Upper lobe of right lung (tissue), 1 donor: Measurements from ENCODE around the gene SAPCD2. TPM values are rescaled to one million over a fixed set of nuclear protein-coding genes. Genes with fewer than 3 reads are reported as not detected.

Source experiments
- ATAC-seq: fragments of 200-7000 bp; cut with Tn5 transposase; one replicate; pipeline ENCODE4 v1.9.1; 2020; ENCODE audit warnings: mild to moderate bottlenecking, moderate library complexity
- DNase-seq: peaks from one replicate; pipeline ENCODE4 v3.0.0-alpha.2; 2020
- H3K27ac ChIP-seq: fragments of 200-600 bp; one replicate; pipeline ENCODE4 v1.8.0; 2022
- H3K27me3 ChIP-seq: fragments of 200-600 bp; one replicate; pipeline ENCODE4 v1.8.0; 2022; ENCODE audit warnings: mild to moderate bottlenecking
- H3K36me3 ChIP-seq: fragments of 200-600 bp; one replicate; pipeline ENCODE4 v1.8.0; 2022
- H3K4me1 ChIP-seq: fragments of 200-600 bp; one replicate; pipeline ENCODE4 v1.8.0; 2022
- H3K4me3 ChIP-seq: fragments of 200-600 bp; one replicate; pipeline ENCODE4 v1.8.0; 2022; ENCODE audit warnings: mild to moderate bottlenecking
- H3K9me3 ChIP-seq: fragments of 200-600 bp; one replicate; pipeline ENCODE4 v1.8.0; 2022
- CTCF ChIP-seq: fragments of 200-600 bp; IDR thresholded peaks from one replicate; pipeline ENCODE4 v1.8.0; 2022; ENCODE audit warnings: antibody characterized with exemption
- intact Hi-C: fragments of 100-400 bp; cut with DNase I; formaldehyde crosslinking; loops from one replicate; pipeline ENCODE4 v1.11.0; 2022
- total RNA-seq: library from RNA; stranded (reverse); fragmentation: NEBNext Ultra II Directional; extraction: Animal tissue kit (Norgen Biotek cat#: 25700); gene quantifications from one replicate; pipeline ENCODE4 v1.2.1, GENCODE V29; 2021
- donor health status: DM: no; HTN: yes; CAD: no; lungs with severe emphysema.

Gene SAPCD2
- total RNA-seq, 1 donor from 2014 or later, result 0.84 TPM

GRCh38 chr9:137049544-137050449 lies 20.6 kb downstream of the SAPCD2 start:
- peak; percentile 49 for TF ChIP-seq CTCF
- Histone ChIP-seq H3K27me3 (peaks cover 66% of the 10 kb centered on the region), H3K36me3 (no peaks in the 10 kb centered on the region), H3K4me3 (no peak overlapping the region), H3K4me1 (peaks cover 24% of the 10 kb centered on the region), H3K9me3 (no peaks in the 10 kb centered on the region), H3K27ac (no peak overlapping the region)
- intact Hi-C loops, result no loop called here
- no peak for DNase-seq
- ATAC-seq, result peak; percentile 42

- DNase-seq, result no peak
- Histone ChIP-seq H3K9me3 (no peaks in the 10 kb centered on the region), H3K4me1 (peaks cover 31% of the 10 kb centered on the region), H3K27ac (no peak overlapping the region), H3K36me3 (no peaks in the 10 kb centered on the region), H3K4me3 (no peak overlapping the region), H3K27me3 (peaks cover 68% of the 10 kb centered on the region)
- ATAC-seq, result no peak
- intact Hi-C loops, result no loop called here
- TF ChIP-seq CTCF, result no peak
Observed at GRCh38 chr9:137048655-137049543, 21.5 kb downstream of the SAPCD2 start.

GRCh38 chr9:137046088-137046787 lies 24.1 kb downstream of the SAPCD2 start, which contains the start of gene NPDC1:
NPDC1 (minus strand) TSS chr9:137046177; CDS start chr9:137045989, 188 bp downstream.
- DNase-seq, result peak; percentile 89
- intact Hi-C loops, result no loop called here

GRCh38 chr9:137045294-137046087 lies 24.9 kb downstream of the SAPCD2 start:
- peaks cover 23% of the 10 kb centered on the region for H3K4me1 ChIP-seq
- H3K4me3 ChIP-seq, result peak overlapping the region; percentile 64
- no peaks in the 10 kb centered on the region for H3K9me3 ChIP-seq
- peaks cover 37% of the 10 kb centered on the region for H3K27me3 ChIP-seq
- no peaks in the 10 kb centered on the region for H3K36me3 ChIP-seq
- ATAC-seq, result no peak
- intact Hi-C loops, result no loop called here
- peak overlapping the region; percentile 66 for H3K27ac ChIP-seq
- DNase-seq, result no peak
- TF ChIP-seq CTCF, result no peak

More at GRCh38 chr9:137046088-137046787, 24.1 kb downstream of the SAPCD2 start, which contains the start of gene NPDC1:
- peaks cover 42% of the 10 kb centered on the region for H3K27me3 ChIP-seq
- peak within 1 kb of the TSS; percentile 64 for H3K4me3 ChIP-seq
- H3K36me3 ChIP-seq, result no peaks in the 10 kb centered on the region
- peak within 1 kb of the TSS; percentile 66 for H3K27ac ChIP-seq
- peak; percentile 86 for TF ChIP-seq CTCF
- peaks cover 23% of the 10 kb centered on the region for H3K4me1 ChIP-seq
- peak; percentile 77 for ATAC-seq
- H3K9me3 ChIP-seq, result no peaks in the 10 kb centered on the region
